Measurements from ENCODE around the gene TGFB1.

TGFB1 gene

DNA sequence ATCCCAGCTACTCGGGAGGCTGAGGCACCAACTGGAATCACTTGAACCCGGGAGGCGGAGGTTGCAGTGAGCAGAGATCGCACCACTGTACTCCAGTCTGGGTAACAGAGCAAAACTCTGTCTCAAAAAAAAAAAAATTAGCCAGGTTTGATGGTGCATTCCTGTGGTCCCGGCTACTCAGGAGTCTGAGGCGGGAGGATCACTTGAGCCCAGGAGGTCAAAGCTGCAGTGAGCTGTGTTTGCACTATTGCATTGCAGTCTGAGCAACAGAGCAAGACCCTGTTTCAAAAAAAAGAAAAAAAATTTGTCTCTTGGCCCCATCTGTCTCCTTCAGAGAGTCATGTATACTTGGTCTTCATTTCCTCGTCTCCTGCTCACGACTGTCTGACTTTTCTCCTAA, 42.1 kb downstream of the TGFB1 start:
- ATAC-seq: no peak
- no peak for TF ChIP-seq BACH2 (CRISPR knock-in tag; IDR thresholded peaks at IDR 0.05; ENCODE audit: borderline replicate concordance)
- no peak for TF ChIP-seq ESRRG (CRISPR knock-in tag; IDR thresholded peaks at IDR 0.05)
- no peak for TF ChIP-seq ZNF8 (CRISPR knock-in tag; IDR thresholded peaks at IDR 0.05)
- no peak for TF ChIP-seq ZNF70 (CRISPR knock-in tag; IDR thresholded peaks at IDR 0.05)
- TF ChIP-seq, protein P1, sequence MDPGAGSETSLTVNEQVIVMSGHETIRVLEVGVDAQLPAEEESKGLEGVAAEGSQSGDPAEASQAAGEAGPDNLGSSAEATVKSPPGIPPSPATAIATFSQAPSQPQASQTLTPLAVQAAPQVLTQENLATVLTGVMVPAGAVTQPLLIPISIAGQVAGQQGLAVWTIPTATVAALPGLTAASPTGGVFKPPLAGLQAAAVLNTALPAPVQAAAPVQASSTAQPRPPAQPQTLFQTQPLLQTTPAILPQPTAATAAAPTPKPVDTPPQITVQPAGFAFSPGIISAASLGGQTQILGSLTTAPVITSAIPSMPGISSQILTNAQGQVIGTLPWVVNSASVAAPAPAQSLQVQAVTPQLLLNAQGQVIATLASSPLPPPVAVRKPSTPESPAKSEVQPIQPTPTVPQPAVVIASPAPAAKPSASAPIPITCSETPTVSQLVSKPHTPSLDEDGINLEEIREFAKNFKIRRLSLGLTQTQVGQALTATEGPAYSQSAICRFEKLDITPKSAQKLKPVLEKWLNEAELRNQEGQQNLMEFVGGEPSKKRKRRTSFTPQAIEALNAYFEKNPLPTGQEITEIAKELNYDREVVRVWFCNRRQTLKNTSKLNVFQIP (CRISPR knock-in tag; IDR thresholded peaks at IDR 0.05; ENCODE audit: borderline replicate concordance, low read depth): no peak
- TF ChIP-seq TOX (CRISPR knock-in tag; IDR thresholded peaks at IDR 0.05; ENCODE audit: borderline replicate concordance): no peak
- no peak for TF ChIP-seq ISL1 (CRISPR knock-in tag; IDR thresholded peaks at IDR 0.05)
- no peak for TF ChIP-seq ZC3H10 (CRISPR knock-in tag; IDR thresholded peaks at IDR 0.05)
- TF ChIP-seq GLIS3 (CRISPR knock-in tag; IDR thresholded peaks at IDR 0.05): no peak
- no peak for TF ChIP-seq CSRNP3 (CRISPR knock-in tag; IDR thresholded peaks at IDR 0.05)
- TF ChIP-seq, protein P2, sequence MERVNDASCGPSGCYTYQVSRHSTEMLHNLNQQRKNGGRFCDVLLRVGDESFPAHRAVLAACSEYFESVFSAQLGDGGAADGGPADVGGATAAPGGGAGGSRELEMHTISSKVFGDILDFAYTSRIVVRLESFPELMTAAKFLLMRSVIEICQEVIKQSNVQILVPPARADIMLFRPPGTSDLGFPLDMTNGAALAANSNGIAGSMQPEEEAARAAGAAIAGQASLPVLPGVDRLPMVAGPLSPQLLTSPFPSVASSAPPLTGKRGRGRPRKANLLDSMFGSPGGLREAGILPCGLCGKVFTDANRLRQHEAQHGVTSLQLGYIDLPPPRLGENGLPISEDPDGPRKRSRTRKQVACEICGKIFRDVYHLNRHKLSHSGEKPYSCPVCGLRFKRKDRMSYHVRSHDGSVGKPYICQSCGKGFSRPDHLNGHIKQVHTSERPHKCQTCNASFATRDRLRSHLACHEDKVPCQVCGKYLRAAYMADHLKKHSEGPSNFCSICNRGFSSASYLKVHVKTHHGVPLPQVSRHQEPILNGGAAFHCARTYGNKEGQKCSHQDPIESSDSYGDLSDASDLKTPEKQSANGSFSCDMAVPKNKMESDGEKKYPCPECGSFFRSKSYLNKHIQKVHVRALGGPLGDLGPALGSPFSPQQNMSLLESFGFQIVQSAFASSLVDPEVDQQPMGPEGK (CRISPR knock-in tag; IDR thresholded peaks at IDR 0.05; ENCODE audit: borderline replicate concordance): no peak
- no peak for TF ChIP-seq CREB5 (CRISPR knock-in tag; IDR thresholded peaks at IDR 0.05; ENCODE audit: low read depth)
- no peak for TF ChIP-seq ZNF565 (CRISPR knock-in tag; conservative IDR thresholded peaks at IDR 0.05; ENCODE audit: low read depth)
- no peak for TF ChIP-seq ZFP30 (CRISPR knock-in tag; IDR thresholded peaks at IDR 0.05)
- no peak for TF ChIP-seq SNAI2 (CRISPR knock-in tag; IDR thresholded peaks at IDR 0.05)
- TF ChIP-seq, protein P3, sequence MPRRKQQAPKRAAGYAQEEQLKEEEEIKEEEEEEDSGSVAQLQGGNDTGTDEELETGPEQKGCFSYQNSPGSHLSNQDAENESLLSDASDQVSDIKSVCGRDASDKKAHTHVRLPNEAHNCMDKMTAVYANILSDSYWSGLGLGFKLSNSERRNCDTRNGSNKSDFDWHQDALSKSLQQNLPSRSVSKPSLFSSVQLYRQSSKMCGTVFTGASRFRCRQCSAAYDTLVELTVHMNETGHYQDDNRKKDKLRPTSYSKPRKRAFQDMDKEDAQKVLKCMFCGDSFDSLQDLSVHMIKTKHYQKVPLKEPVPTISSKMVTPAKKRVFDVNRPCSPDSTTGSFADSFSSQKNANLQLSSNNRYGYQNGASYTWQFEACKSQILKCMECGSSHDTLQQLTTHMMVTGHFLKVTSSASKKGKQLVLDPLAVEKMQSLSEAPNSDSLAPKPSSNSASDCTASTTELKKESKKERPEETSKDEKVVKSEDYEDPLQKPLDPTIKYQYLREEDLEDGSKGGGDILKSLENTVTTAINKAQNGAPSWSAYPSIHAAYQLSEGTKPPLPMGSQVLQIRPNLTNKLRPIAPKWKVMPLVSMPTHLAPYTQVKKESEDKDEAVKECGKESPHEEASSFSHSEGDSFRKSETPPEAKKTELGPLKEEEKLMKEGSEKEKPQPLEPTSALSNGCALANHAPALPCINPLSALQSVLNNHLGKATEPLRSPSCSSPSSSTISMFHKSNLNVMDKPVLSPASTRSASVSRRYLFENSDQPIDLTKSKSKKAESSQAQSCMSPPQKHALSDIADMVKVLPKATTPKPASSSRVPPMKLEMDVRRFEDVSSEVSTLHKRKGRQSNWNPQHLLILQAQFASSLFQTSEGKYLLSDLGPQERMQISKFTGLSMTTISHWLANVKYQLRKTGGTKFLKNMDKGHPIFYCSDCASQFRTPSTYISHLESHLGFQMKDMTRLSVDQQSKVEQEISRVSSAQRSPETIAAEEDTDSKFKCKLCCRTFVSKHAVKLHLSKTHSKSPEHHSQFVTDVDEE (CRISPR knock-in tag; IDR thresholded peaks at IDR 0.05): no peak

DNA sequence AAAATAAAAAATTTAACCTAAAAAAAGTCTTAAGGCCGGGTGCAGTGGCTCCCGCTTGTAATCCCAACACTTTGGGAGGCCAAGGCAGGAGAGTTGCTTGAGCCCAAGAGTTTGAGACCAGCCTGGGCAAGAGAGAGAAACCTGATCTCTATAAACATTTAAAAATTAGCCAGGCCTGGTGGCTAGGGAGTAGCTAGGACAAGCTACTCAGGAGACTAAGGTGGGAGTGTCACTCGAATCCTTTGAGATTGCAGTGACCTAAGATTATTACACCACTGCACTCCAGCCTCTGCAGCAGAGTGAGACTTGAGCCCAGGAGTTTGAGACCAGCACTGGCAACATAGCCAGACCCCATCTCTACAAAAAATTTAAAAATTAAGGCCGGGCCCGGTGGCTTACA, 42.6 kb downstream of the TGFB1 start:
- no peak for ATAC-seq
- TF ChIP-seq ZC3H10 (CRISPR knock-in tag; IDR thresholded peaks at IDR 0.05) (no peak), ZNF8 (CRISPR knock-in tag; IDR thresholded peaks at IDR 0.05) (no peak), ISL1 (CRISPR knock-in tag; IDR thresholded peaks at IDR 0.05) (no peak), TOX (CRISPR knock-in tag; IDR thresholded peaks at IDR 0.05; ENCODE audit: borderline replicate concordance) (no peak)
- TF ChIP-seq, protein P2 (CRISPR knock-in tag; IDR thresholded peaks at IDR 0.05; ENCODE audit: borderline replicate concordance): no peak

- peak; percentile 77 for ATAC-seq
- TF ChIP-seq CSRNP3 (CRISPR knock-in tag; IDR thresholded peaks at IDR 0.05): 0 out of 2 replicates have a peak, but pooled peaks have one; percentile 52
- no peak for TF ChIP-seq SNAI2 (CRISPR knock-in tag; IDR thresholded peaks at IDR 0.05)
- TF ChIP-seq ZNF565 (CRISPR knock-in tag; conservative IDR thresholded peaks at IDR 0.05; ENCODE audit: low read depth): no peak
- TF ChIP-seq GLIS3 (CRISPR knock-in tag; IDR thresholded peaks at IDR 0.05): no peak; the same call in 1 of the 2 replicates
- TF ChIP-seq OSR1 (CRISPR knock-in tag; IDR thresholded peaks at IDR 0.05): no peak
- peak; percentile 60; the same call in 1 of the 2 replicates for TF ChIP-seq ESRRG (CRISPR knock-in tag; IDR thresholded peaks at IDR 0.05)
- TF ChIP-seq ZFP30 (CRISPR knock-in tag; IDR thresholded peaks at IDR 0.05): peak; percentile 39; the same call in 1 of the 2 replicates
- TF ChIP-seq, protein P1 (CRISPR knock-in tag; IDR thresholded peaks at IDR 0.05; ENCODE audit: borderline replicate concordance, low read depth): peak; percentile 70; the same call in 1 of the 2 replicates
- no peak for TF ChIP-seq ISL1 (CRISPR knock-in tag; IDR thresholded peaks at IDR 0.05)
- peak; percentile 38; the same call in 1 of the 2 replicates for TF ChIP-seq ZNF8 (CRISPR knock-in tag; IDR thresholded peaks at IDR 0.05)
- no peak for TF ChIP-seq ARNTL (CRISPR knock-in tag; IDR thresholded peaks at IDR 0.05; ENCODE audit: borderline replicate concordance, low read depth)
- TF ChIP-seq ZFP3 (CRISPR knock-in tag; IDR thresholded peaks at IDR 0.05): peak; percentile 72; the same call in 1 of the 2 replicates
- TF ChIP-seq CSDC2 (CRISPR knock-in tag; IDR thresholded peaks at IDR 0.05): no peak
- 0 out of 2 replicates have a peak, but pooled peaks have one; percentile 4 for TF ChIP-seq ZNF70 (CRISPR knock-in tag; IDR thresholded peaks at IDR 0.05)
Measured at GRCh38 chr19:41310033-41310831, 43.5 kb downstream of the TGFB1 start, which contains the start of gene CCDC97. CCDC97 (plus strand) TSS chr19:41310172; CDS start chr19:41310311, 139 bp downstream.
